ENCODE measurements around the gene PPP2R2C.

- no peak for TF ChIP-seq CTCF (conservative IDR thresholded peaks at IDR 0.05; ENCODE audit: low read length)
- no peak for TF ChIP-seq EZH2phosphoT487 (IDR thresholded peaks at IDR 0.05; ENCODE audit: borderline replicate concordance)
These were observed 147.2 kb downstream of the PPP2R2C start for GRCh38 chr4:6324999-6325787.
